ENCODE measurements around the gene BANP.
"Not testable (repeated sequence)": the region's sequence is repeated elsewhere in the genome, so short reads cannot be mapped to it uniquely, and the experiment has no call there.

DNA sequence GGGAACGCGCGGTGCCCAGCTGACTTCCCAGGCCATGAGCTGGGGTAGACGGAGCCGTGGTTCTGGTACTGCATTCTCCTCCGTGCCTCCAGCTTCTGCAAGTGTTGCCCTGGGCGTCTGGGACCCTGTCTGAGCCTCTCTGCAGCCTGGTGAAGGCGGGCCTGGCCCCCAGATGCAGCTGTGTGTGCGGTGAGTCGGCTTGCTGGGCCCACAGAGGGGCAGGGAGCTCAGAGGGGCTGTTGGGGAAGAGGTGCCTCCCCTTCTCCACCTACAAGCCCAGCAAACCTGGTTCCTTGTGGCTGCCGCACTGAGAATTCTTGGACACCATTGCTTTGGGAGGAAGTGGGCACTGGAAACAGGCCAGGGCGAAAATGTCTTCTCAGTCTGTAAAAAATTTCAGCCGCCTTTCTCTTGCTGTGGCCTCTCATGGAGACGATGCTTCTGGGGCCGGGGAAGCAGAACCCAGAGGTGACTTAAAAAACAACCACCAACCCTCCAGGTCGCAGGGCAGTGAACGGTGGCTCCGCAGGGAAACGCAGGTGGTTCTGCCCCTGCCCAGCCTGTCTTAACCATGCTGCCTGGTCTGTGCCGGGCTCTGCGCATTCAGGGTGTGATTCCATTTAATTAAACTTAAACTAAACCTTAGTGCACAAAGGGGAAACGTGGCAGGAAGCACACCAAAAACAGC, 163.5 kb downstream of the BANP start:
- not testable (repeated sequence) for TF ChIP-seq CTCF, POLR2A (IDR thresholded peaks at IDR 0.05)
